HFFc6 (cell line): ENCODE data around the gene SIX1. TPM values are rescaled to one million over a fixed set of nuclear protein-coding genes. Genes with fewer than 3 reads are reported as not detected.

Experiments
- DNase-seq: peaks from one replicate; pipeline ENCODE4 v3.0.0-alpha.2; 2018
- H3K27ac Mint-ChIP-seq: 2 replicates; pipeline ENCODE4 v1.8.0; 2020; ENCODE audit warnings: mild to moderate bottlenecking, mixed read lengths
- H3K27me3 Mint-ChIP-seq: 2 replicates; pipeline ENCODE4 v1.8.0; 2021; ENCODE audit warnings: mild to moderate bottlenecking, moderate library complexity, mixed read lengths; ENCODE audit not compliant: insufficient read depth
- H3K36me3 Mint-ChIP-seq: 2 replicates; pipeline ENCODE4 v1.8.0; 2021; ENCODE audit warnings: low read depth, mixed read lengths
- H3K4me1 Mint-ChIP-seq: 2 replicates; pipeline ENCODE4 v1.8.0; 2020; ENCODE audit warnings: low read depth, mixed read lengths
- H3K4me3 Mint-ChIP-seq: 2 replicates; pipeline ENCODE4 v1.8.0; 2020; ENCODE audit warnings: mild to moderate bottlenecking, moderate library complexity, mixed read lengths
- H3K9me3 Mint-ChIP-seq: 2 replicates; pipeline ENCODE4 v1.8.0; 2020; ENCODE audit warnings: mild to moderate bottlenecking, mixed read lengths
- total RNA-seq, 6 experiments: library from RNA; stranded (reverse); fragmentation: NEBNext Ultra II Directional; extraction: Animal tissue kit (Norgen Biotek cat#: 25700); gene quantifications; 2 replicates in 1 of 6; 3 replicates in 5 of 6; pipeline ENCODE4 v1.2.3, GENCODE V29; 2021
- TF ChIP-seq, protein P1 (sequence below): fragments of 200-600 bp; sonication (generic); IDR thresholded peaks from 2 replicates; pipeline ENCODE4 v1.5.0; 2021; ENCODE audit warnings: antibody characterized with exemption, mild to moderate bottlenecking

The SIX1 gene
- total RNA-seq, 6 experiments from 2014 or later = 5.0 to 6.0 (median 5.4) TPM

GRCh38 chr14:60681271-60681670 lies 32.0 kb upstream of the SIX1 start:
- DNase-seq = no peak
- TF ChIP-seq, protein P1, sequence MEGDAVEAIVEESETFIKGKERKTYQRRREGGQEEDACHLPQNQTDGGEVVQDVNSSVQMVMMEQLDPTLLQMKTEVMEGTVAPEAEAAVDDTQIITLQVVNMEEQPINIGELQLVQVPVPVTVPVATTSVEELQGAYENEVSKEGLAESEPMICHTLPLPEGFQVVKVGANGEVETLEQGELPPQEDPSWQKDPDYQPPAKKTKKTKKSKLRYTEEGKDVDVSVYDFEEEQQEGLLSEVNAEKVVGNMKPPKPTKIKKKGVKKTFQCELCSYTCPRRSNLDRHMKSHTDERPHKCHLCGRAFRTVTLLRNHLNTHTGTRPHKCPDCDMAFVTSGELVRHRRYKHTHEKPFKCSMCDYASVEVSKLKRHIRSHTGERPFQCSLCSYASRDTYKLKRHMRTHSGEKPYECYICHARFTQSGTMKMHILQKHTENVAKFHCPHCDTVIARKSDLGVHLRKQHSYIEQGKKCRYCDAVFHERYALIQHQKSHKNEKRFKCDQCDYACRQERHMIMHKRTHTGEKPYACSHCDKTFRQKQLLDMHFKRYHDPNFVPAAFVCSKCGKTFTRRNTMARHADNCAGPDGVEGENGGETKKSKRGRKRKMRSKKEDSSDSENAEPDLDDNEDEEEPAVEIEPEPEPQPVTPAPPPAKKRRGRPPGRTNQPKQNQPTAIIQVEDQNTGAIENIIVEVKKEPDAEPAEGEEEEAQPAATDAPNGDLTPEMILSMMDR = no peak
- H3K27ac Mint-ChIP-seq = no peak overlapping the region

GRCh38 chr14:60680511-60680910 lies 31.2 kb upstream of the SIX1 start:
- no peaks in the 10 kb centered on the region; the same call in none of the 2 replicates for H3K27me3 Mint-ChIP-seq
- H3K4me1 Mint-ChIP-seq = peaks cover 5% of the 10 kb centered on the region
- TF ChIP-seq, protein P1 = no peak
- H3K36me3 Mint-ChIP-seq = no peaks in the 10 kb centered on the region; the same call in 1 of the 2 replicates
- 0 out of 2 replicates have a peak, but pooled peaks cover 3% of the 10 kb centered on the region for H3K9me3 Mint-ChIP-seq
- no peak overlapping the region for H3K27ac Mint-ChIP-seq
- H3K4me3 Mint-ChIP-seq = no peak overlapping the region
- no peak for DNase-seq

More at GRCh38 chr14:60681271-60681670, 32.0 kb upstream of the SIX1 start:
- peaks cover 5% of the 10 kb centered on the region for H3K4me1 Mint-ChIP-seq
- H3K27me3 Mint-ChIP-seq = no peaks in the 10 kb centered on the region; the same call in none of the 2 replicates
- H3K9me3 Mint-ChIP-seq = 0 out of 2 replicates have a peak, but pooled peaks cover 3% of the 10 kb centered on the region
- H3K36me3 Mint-ChIP-seq = no peaks in the 10 kb centered on the region; the same call in 1 of the 2 replicates
- no peak overlapping the region for H3K4me3 Mint-ChIP-seq

DNA sequence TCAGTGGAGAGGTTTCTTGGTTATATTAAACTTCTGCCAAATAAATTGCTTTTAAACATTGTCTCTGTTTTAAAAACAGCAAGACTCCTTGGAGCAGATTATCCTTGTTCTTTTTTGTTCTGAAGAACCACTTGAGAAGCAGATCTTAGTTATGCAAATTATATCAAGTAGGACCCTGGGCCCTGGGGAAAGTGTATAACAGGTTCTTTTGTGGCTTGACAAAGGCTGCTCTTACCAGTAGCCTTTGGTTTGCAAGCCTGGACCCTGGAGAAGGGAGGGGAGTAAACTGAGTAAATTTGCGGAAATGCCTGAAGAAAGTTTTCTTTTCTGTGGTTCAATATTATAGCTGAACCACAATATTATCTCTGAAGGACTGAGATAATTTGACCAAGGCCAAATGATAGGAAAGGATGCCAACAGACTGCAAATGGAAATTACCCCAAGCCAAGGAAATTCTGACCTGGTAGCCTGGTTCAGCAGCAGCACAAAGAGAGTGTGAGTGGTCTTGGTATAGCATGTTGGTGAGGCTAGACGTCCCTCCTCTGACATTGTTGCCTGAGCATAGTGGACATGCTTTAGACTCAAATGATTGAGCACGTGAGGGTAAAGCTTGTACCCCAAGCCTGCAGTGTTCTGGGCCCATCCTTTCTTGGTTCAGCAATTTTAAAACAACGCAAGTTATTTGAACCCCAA lies 30.4 kb upstream of the SIX1 start:
- Mint-ChIP-seq H3K4me1 (peaks cover 5% of the 10 kb centered on the region), H3K27ac (no peak overlapping the region), H3K9me3 (0 out of 2 replicates have a peak, but pooled peaks cover 3% of the 10 kb centered on the region), H3K36me3 (no peaks in the 10 kb centered on the region; the same call in 1 of the 2 replicates), H3K4me3 (no peak overlapping the region), H3K27me3 (no peaks in the 10 kb centered on the region; the same call in none of the 2 replicates)
- TF ChIP-seq, protein P1 = no peak
- no peak for DNase-seq

DNA sequence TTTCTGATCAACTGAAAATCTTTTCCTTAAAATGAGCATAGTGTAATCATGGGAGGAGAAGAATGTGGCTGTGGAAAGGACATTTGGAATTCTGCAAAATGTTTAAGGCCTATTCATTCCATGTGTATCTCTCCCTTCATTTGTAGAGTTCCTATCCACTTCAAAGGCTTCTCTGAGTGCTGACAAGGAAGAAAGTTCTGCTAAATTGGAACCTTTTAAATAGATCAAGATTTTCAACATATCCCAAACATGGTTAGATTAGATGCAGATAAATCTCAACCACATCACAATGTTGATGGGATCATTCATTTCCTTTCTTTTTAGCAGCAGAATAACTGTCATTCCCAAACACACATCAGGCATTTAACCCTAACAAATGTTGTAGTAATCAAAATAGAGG lies 28.4 kb upstream of the SIX1 start:
- Mint-ChIP-seq H3K27me3 (no peaks in the 10 kb centered on the region; the same call in none of the 2 replicates), H3K36me3 (no peaks in the 10 kb centered on the region), H3K9me3 (no peaks in the 10 kb centered on the region), H3K4me3 (no peak overlapping the region), H3K4me1 (peaks cover 5% of the 10 kb centered on the region), H3K27ac (no peak overlapping the region)
- DNase-seq = no peak
- TF ChIP-seq, protein P1 = no peak

DNA sequence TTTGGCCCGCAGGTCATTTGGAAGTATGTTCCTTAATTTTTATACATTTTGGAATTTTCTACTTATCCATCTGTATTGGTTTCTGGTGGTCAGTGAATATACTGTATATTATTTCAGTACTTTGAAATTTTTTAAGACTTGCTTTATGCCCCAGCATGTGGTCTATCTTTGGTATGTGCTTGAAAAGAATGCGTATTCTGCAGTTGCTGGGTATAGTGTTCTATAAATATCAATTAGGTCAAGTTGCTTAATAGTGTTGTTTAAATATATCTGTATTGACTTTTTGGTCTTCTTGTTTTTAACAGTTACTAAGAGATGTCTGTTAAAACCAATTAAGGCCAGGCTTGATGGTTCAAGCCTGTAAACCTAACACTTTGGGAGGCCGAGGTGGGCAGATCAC lies 21.7 kb upstream of the SIX1 start:
- Mint-ChIP-seq H3K4me1 (peaks cover 6% of the 10 kb centered on the region), H3K4me3 (no peak overlapping the region)
- DNase-seq = no peak

More for the DNA sequence above, 21.7 kb upstream of the SIX1 start:
- no peaks in the 10 kb centered on the region; the same call in 1 of the 2 replicates for H3K27me3 Mint-ChIP-seq
- no peaks in the 10 kb centered on the region for H3K9me3 Mint-ChIP-seq
- H3K27ac Mint-ChIP-seq = no peak overlapping the region
- no peaks in the 10 kb centered on the region for H3K36me3 Mint-ChIP-seq
- TF ChIP-seq, protein P1 = no peak
